WTC11 (cell line): ENCODE measurements around the gene ZBTB25. TPM values are rescaled to one million over a fixed set of nuclear protein-coding genes. Genes with fewer than 3 reads are reported as not detected.

ENCODE experiments used
- ATAC-seq: fragments of 200-7000 bp; cut with Tn5 transposase; 2 replicates; pipeline ENCODE4 v1.10.0; 2021; ENCODE audit warnings: mild to moderate bottlenecking, moderate library complexity
- CTCF ChIA-PET: fragments of 300-600 bp; sonication (Branson Sonifier 250); formaldehyde crosslinking; loops from one replicate; lab custom pipeline; 2021; ENCODE audit warnings: antibody characterized with exemption; lab: Charles Lee
- POLR2A ChIA-PET: fragments of 350-600 bp; sonication (Branson Sonifier 250); formaldehyde crosslinking; loops from one replicate; lab custom pipeline; 2021; ENCODE audit warnings: antibody characterized with exemption; lab: Charles Lee
- DNase-seq: peaks from one replicate; pipeline ENCODE4 v3.0.0; 2021; ENCODE audit warnings: low spot score
- H3K27ac Mint-ChIP-seq: 2 replicates; pipeline ENCODE4 v1.8.0; 2021; ENCODE audit warnings: mixed read lengths
- H3K27me3 Mint-ChIP-seq: 2 replicates; pipeline ENCODE4 v1.8.0; 2021; ENCODE audit warnings: low read depth, mild to moderate bottlenecking, moderate library complexity, mixed read lengths
- H3K36me3 Mint-ChIP-seq: 2 replicates; pipeline ENCODE4 v1.8.0; 2021; ENCODE audit warnings: mixed read lengths
- H3K4me1 Mint-ChIP-seq: 2 replicates; pipeline ENCODE4 v1.8.0; 2022; ENCODE audit warnings: mixed read lengths
- H3K4me3 Mint-ChIP-seq: 2 replicates; pipeline ENCODE4 v1.8.0; 2021; ENCODE audit warnings: mild to moderate bottlenecking, moderate library complexity, mixed read lengths
- H3K9me3 Mint-ChIP-seq: 2 replicates; pipeline ENCODE4 v1.8.0; 2021; ENCODE audit warnings: mixed read lengths
- CTCF ChIP-seq: fragments of 200-600 bp; IDR thresholded peaks from 2 replicates; pipeline ENCODE4 v1.8.0; 2022; ENCODE audit warnings: antibody characterized with exemption
- E2F1 ChIP-seq: sonication (generic); formaldehyde crosslinking; IDR thresholded peaks from 2 replicates; pipeline ENCODE4 v1.8.0; 2022; ENCODE audit warnings: mild to moderate bottlenecking, missing genetic modification reagents
- NFATC4 ChIP-seq: fragments of 250-450 bp; sonication (Bioruptor Pico); IDR thresholded peaks from 2 replicates; pipeline ENCODE4 v1.9.0; 2021; ENCODE audit warnings: mild to moderate bottlenecking
- PRRX2 ChIP-seq: fragments of 250-450 bp; sonication (Bioruptor Pico); IDR thresholded peaks from 2 replicates; pipeline ENCODE4 v1.8.0; 2021; ENCODE audit warnings: mild to moderate bottlenecking
- RORB ChIP-seq: fragments of 250-450 bp; sonication (Bioruptor Pico); IDR thresholded peaks from 2 replicates; pipeline ENCODE4 v1.9.0; 2021; ENCODE audit warnings: mild to moderate bottlenecking
- USF2 ChIP-seq: sonication (generic); formaldehyde crosslinking; IDR thresholded peaks from 2 replicates; pipeline ENCODE4 v1.8.1; 2023; ENCODE audit warnings: mild to moderate bottlenecking, missing genetic modification reagents, moderate library complexity
- total RNA-seq: library from RNA; stranded (reverse); gene quantifications from 3 replicates; pipeline ENCODE4 v1.2.3, GENCODE V29; 2021
- TF ChIP-seq, protein P1 (sequence below): sonication (generic); formaldehyde crosslinking; IDR thresholded peaks from 2 replicates; pipeline ENCODE4 v1.8.0; 2023; ENCODE audit warnings: missing genetic modification reagents
- TF ChIP-seq, protein P2 (sequence below): sonication (generic); formaldehyde crosslinking; IDR thresholded peaks from 2 replicates; pipeline ENCODE4 v1.8.1; 2023; ENCODE audit warnings: mild to moderate bottlenecking, missing genetic modification reagents
- TF ChIP-seq, protein P3 (sequence below): fragments of 250-450 bp; sonication (Bioruptor Pico); conservative IDR thresholded peaks from 2 replicates; pipeline ENCODE4 v1.9.0; 2021; ENCODE audit warnings: mild to moderate bottlenecking

ZBTB25 gene
- total RNA-seq, 1 experiment from 2014 or later: 11.9 TPM

DNA sequence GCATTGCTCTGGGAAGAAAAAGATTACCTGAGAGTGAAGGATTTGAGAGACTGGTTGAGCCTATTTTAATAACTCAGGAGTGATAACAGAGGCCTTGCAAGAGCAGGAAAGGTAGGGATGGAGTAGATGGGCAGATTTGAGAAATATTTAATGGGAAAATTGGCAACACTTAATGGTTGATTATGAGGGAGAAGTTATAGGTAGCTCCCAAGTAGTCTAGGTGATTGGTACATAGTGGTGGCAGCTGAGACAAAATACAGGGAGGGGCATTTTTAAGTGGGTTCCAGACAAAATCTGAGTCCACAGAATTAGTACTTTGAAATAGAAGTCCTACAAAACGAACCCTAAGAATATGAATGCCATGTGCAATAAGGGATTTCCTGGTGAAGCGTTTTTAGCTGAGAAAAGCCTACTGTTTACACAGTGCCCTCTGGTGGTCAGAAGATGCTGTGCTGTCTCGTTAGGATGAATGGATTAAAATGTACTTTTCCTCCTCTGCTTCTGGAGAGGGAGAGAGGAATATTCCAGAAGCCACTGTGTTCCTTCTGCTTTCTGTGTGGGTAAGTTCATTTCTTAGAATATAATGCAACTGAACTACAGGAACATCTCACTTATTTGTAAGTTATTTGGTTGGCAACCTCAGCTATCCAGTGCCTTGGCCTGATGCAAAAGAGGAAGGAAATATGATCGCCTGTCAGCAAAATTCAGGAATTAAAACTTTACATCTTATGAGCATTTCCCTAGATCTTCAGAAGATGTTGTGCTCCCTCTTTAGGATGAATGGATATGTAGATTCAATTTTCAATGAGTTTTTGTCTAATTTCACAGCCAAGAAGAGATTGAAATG is 7.4 kb upstream of the ZBTB25 start:
- POLR2A ChIA-PET: interaction anchor here (0.6 kb wide), 1 partner anchor 9 kb away, joined by 4 read pairs; no protein-coding TSS in a partner anchor
- Mint-ChIP-seq H3K27ac (peak overlapping the region; percentile 77), H3K27me3 (no peaks in the 10 kb centered on the region), H3K9me3 (no peaks in the 10 kb centered on the region), H3K4me1 (peaks cover 49% of the 10 kb centered on the region), H3K4me3 (no peak overlapping the region), H3K36me3 (no peaks in the 10 kb centered on the region)
- no peak for TF ChIP-seq PRRX2 (CRISPR knock-in tag)
- TF ChIP-seq RORB: no peak
- peak; percentile 73 for TF ChIP-seq CTCF
- TF ChIP-seq, protein P1, sequence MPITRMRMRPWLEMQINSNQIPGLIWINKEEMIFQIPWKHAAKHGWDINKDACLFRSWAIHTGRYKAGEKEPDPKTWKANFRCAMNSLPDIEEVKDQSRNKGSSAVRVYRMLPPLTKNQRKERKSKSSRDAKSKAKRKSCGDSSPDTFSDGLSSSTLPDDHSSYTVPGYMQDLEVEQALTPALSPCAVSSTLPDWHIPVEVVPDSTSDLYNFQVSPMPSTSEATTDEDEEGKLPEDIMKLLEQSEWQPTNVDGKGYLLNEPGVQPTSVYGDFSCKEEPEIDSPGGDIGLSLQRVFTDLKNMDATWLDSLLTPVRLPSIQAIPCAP (CRISPR knock-in tag): no peak
- CTCF ChIA-PET: interaction anchor here (0.7 to 2.2 kb wide), 35 partner anchors 9 to 324 kb away, joined by 3 to 17 read pairs (median 3); partner anchors contain the start of genes AKAP5 and HSPA2
- DNase-seq (peak; percentile 63), ATAC-seq (peak; percentile 51; the same call in 1 of the 2 replicates)

GRCh38 chr14:64509036-64509435 is 5.4 kb upstream of the ZBTB25 start:
- H3K9me3 Mint-ChIP-seq: no peaks in the 10 kb centered on the region
- peak overlapping the region; percentile 74 for H3K27ac Mint-ChIP-seq
- no peaks in the 10 kb centered on the region for H3K27me3 Mint-ChIP-seq
- CTCF ChIA-PET: interaction anchor here (0.6 to 2.4 kb wide), 7 partner anchors 12 to 204 kb away, joined by 3 to 12 read pairs (median 5); partner anchors contain the start of genes AKAP5 and HSPA2
- POLR2A ChIA-PET: interaction anchor here (0.7 kb wide), 2 partner anchors 8 to 13 kb away, joined by 3 to 4 read pairs; no protein-coding TSS in a partner anchor
- H3K4me1 Mint-ChIP-seq: peaks cover 58% of the 10 kb centered on the region
- no peak for ATAC-seq
- H3K4me3 Mint-ChIP-seq: no peak overlapping the region
- no peak for TF ChIP-seq NFATC4 (CRISPR knock-in tag)
- TF ChIP-seq, protein P2, sequence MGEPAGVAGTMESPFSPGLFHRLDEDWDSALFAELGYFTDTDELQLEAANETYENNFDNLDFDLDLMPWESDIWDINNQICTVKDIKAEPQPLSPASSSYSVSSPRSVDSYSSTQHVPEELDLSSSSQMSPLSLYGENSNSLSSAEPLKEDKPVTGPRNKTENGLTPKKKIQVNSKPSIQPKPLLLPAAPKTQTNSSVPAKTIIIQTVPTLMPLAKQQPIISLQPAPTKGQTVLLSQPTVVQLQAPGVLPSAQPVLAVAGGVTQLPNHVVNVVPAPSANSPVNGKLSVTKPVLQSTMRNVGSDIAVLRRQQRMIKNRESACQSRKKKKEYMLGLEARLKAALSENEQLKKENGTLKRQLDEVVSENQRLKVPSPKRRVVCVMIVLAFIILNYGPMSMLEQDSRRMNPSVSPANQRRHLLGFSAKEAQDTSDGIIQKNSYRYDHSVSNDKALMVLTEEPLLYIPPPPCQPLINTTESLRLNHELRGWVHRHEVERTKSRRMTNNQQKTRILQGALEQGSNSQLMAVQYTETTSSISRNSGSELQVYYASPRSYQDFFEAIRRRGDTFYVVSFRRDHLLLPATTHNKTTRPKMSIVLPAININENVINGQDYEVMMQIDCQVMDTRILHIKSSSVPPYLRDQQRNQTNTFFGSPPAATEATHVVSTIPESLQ: no peak
- TF ChIP-seq, protein P1 (CRISPR knock-in tag): no peak
- no peak for TF ChIP-seq USF2
- TF ChIP-seq E2F1: no peak
- TF ChIP-seq, protein P3, sequence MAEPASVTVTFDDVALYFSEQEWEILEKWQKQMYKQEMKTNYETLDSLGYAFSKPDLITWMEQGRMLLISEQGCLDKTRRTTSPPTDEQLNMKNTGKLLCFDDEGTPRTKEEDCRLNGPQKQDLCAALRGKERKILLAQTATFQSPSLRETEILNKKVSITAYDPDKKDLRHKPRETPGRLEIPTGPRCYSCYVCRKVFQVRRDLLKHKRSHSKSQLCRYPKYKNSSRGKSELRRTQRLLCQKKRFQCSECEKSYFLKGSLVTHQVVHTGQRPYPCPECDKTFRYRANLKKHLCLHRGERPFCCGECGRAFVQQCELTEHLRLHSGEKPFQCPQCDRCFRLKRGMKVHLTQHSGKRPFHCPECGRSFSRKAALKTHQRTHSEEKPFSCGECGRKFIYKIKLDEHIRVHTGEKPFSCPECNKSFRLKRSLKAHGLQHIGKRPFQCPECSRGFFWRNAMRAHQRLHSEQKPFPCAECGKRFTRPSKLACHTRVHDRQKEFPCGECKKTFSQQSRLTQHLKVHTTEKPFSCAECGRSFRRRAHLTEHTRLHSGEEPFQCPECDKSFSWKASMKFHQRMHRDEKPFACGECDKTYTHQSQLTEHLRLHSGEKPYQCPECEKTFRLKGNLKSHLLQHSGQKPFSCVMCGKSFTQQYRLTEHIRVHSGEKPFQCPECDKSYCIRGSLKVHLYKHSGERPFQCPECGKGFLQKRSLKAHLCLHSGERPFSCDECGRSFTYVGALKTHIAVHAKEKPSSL (CRISPR knock-in tag): no peak
- H3K36me3 Mint-ChIP-seq: no peaks in the 10 kb centered on the region
- peak; percentile 24 for DNase-seq
